ENCODE data around the gene LBR.

Gene LBR

DNA sequence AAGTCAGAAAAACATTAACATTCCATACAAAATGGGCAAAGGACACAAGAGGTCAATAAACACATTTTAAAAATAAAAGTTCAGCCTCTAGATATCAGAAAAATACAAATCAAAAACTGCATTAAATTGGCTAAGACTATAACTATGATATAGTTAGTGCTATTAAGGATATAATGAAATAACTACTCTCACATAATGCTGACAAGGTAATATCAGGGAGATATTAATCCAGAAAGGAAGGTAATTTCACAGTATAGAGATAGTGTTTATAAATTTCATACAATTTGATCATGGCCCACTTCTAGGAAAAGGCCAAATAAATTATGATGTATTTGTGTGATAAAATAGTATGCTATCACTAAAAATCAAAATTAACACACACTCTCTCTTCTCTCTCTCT is 61.8 kb downstream of the LBR start:
- no peak for DNase-seq

GRCh38 chr1:225364439-225364838 is 63.4 kb downstream of the LBR start:
- no peak for DNase-seq

DNA sequence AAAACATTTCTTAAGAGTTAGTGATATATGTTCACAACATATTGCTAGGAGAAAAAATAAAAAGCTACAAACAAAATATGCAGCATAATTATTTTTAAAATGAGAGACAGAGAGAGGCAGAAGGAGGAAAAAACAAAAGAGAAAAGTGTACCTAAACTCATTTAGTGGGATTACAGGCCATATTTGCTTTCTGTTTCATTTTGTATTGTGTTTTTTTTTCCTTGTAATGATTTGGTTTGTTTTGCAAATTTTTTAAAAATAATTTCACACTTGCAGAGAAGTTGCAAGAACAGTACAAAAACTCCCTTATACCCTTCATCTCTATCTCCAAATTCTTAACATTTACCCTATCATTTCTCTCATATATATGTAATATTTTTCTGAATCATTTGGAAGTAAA is 65.0 kb downstream of the LBR start:
- DNase-seq: no peak

DNA sequence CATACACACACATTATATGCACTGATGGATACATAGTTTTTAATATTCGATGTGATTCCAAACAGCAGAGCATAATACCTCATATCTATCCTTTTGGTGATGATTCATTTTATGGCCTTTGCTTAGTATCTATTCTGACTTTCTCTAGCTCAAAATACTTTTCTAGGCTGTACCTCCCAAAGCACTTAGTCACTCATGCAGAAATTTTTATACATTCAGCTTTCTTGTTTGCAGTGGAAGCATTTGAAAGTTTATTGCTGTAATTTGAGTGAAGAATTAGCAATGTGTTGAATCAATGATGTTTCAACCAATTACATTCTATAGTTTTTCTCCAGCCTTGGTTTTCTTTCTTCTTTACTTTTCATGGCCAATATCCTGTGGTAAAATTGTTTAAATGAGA is 66.7 kb downstream of the LBR start:
- no peak for DNase-seq

DNA sequence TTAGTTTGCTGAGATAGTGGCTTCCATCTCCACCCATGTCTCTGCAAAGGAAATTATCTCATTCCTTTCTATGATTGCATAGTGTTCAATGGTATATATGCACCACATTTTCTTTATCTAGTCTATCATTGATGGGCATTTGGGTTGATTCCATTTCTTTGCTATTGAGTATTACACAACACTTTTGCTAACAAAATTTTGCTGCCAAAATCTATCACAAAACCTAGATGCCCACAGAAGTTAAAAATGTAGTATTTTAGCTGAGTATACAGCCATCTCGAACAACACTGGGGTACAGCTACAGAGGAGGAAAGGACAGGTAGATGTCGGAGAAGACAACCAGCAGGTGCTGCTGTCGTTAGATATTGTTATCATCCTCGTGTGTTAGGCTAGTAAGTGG is 67.7 kb downstream of the LBR start:
- DNase-seq: no peak

DNA sequence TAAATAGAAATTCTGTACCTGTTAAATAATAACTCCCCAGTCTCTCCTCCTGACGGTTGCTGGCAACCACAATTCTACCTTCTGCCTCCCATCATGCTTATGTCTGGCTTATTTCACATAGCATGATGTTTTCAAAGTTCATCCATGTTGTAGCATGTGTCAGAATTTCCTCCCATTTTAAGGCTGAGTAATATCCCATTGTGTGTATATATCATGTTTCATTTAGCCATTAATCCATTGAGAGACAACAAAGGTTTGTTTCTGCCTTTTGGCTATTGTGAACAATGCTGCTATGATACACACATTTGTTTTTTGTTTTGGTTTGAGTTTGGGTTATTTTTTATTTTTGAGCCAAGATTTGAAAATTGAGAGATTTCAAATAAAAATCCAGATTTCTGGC is 72.0 kb downstream of the LBR start:
- no peak for DNase-seq

DNA sequence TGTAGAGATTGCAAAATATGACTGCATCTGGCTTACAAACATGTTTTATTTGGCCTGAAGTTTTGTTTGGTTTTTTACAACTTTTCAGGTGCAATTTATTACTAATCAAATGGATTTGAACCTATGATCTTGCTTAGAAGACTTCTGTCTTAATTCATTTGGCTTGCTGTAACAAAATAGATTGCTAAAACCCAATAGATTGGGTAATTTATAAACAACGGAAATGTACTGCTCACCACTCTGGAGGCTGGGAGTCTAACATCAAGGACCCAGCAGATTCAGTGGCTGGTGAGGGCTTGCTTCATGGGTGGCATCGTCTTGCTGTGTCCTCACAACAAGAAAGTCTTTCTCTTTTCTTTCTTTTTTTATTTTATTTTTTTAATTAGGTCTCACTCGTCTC is 72.9 kb downstream of the LBR start:
- no peak for DNase-seq
